GM10847 (cell line): ENCODE measurements around the gene TNFAIP8L3.

Experiments
- POLR2A ChIP-seq: IDR thresholded peaks from 2 replicates; pipeline ENCODE4 v1.6.1; 2011; ENCODE audit not compliant: insufficient read length; ENCODE audit errors: extremely low read depth

The TNFAIP8L3 gene

DNA sequence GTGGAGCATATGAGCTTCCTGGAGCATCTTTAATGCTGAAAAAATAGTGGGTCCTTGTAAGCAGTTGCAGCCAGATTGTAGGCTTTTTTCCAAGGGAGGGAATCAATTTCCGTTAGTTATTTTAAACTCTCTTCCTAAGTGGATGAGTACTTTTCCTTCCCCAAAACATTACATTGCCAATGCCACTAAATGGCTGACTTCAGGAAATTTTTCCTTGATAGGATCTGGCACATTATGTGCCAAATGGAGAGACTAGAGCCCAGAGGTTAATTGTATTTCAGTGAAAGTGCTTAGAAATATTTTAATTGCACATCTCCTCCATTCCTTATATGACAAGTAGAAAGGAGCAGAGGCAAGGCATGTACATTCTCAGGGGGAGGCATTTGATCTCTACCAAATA lies 83.5 kb downstream of the TNFAIP8L3 start:
- TF ChIP-seq POLR2A, result no peak

DNA sequence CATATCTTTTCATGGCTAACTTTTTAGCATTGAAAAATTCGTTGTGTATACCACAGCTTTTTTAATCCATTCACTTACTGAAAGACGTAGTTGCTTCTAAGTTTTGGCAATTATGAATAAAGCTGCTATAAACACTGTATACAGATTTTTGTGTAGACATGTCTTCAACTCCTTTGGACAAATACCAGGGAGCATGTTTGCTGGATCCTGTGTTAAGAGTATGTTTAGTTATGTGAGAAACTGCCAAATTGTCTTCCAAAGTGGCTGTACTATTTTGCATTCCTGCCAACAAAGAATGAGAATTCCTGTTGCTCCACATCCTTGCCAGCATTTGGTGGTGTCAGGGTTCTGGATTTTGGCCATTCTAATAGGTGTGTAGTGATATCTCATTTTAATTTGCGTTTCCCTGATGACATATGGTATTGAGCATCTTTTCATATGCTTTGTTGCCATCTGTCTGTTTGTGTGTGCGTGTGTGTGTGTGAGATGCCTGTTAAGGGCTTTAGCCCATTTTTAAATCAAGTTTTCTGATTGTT lies 87.5 kb downstream of the TNFAIP8L3 start:
- TF ChIP-seq POLR2A, result no peak
